MM.1S (cell line): ENCODE measurements around the gene WDR88.

ENCODE experiments used
- DNase-seq: peaks from one replicate; pipeline ENCODE4 v3.0.0-alpha.2; 2015
- H2AFZ ChIP-seq: fragments of 300-600 bp; sonication (generic); 2 replicates; pipeline ENCODE4 v1.6.0; 2016; ENCODE audit warnings: antibody characterized with exemption, low read length
- H3F3A ChIP-seq: fragments of 300-600 bp; sonication (generic); 2 replicates; pipeline ENCODE4 v1.6.1; 2016; ENCODE audit warnings: mild to moderate bottlenecking, antibody characterized with exemption, low read length, moderate library complexity, mixed read lengths; ENCODE audit not compliant: insufficient read depth
- H3K27ac ChIP-seq: fragments of 300-600 bp; sonication (generic); 2 replicates; pipeline ENCODE4 v1.5.1; 2016; ENCODE audit warnings: mild to moderate bottlenecking, low read length
- H3K27me3 ChIP-seq: fragments of 300-600 bp; sonication (generic); replicated peaks from 2 replicates; pipeline ENCODE4 v1.6.0; 2016; ENCODE audit warnings: low read length; ENCODE audit not compliant: insufficient read depth
- H3K36me3 ChIP-seq: fragments of 300-600 bp; sonication (generic); replicated peaks from 2 replicates; pipeline ENCODE4 v1.6.1; 2016; ENCODE audit warnings: mild to moderate bottlenecking, low read length, mixed read lengths; ENCODE audit not compliant: insufficient read depth
- H3K4me1 ChIP-seq: fragments of 300-600 bp; sonication (generic); 2 replicates; pipeline ENCODE4 v1.6.1; 2016; ENCODE audit warnings: low read length, mixed read lengths
- H3K4me2 ChIP-seq: fragments of 300-600 bp; sonication (generic); 2 replicates; pipeline ENCODE4 v1.6.0; 2016; ENCODE audit warnings: low read depth, low read length
- H3K4me3 ChIP-seq: fragments of 300-600 bp; sonication (generic); 2 replicates; pipeline ENCODE4 v1.5.1; 2016; ENCODE audit warnings: low read length, mixed read lengths
- H3K79me2 ChIP-seq: fragments of 300-600 bp; sonication (generic); 2 replicates; pipeline ENCODE4 v1.6.1; 2016; ENCODE audit warnings: mixed run types, low read length, mixed read lengths
- H3K9ac ChIP-seq: fragments of 300-600 bp; sonication (generic); 2 replicates; pipeline ENCODE4 v1.6.1; 2016; ENCODE audit warnings: low read length, mixed read lengths
- H3K9me2 ChIP-seq: fragments of 300-600 bp; sonication (generic); replicated peaks from 2 replicates; pipeline ENCODE4 v1.6.1; 2016; ENCODE audit warnings: mild to moderate bottlenecking, low read length, mixed read lengths; ENCODE audit not compliant: insufficient read depth
- H3K9me3 ChIP-seq: fragments of 300-600 bp; sonication (generic); replicated peaks from 2 replicates; pipeline ENCODE4 v1.6.1; 2016; ENCODE audit warnings: mild to moderate bottlenecking, low read length, mixed read lengths; ENCODE audit not compliant: insufficient read depth
- H4K20me1 ChIP-seq: fragments of 300-600 bp; sonication (generic); 2 replicates; pipeline ENCODE4 v1.6.1; 2016; ENCODE audit warnings: mild to moderate bottlenecking, low read length, moderate library complexity, mixed read lengths; ENCODE audit not compliant: insufficient read depth
- CTCF ChIP-seq: fragments of 300-600 bp; sonication (generic); IDR thresholded peaks from 2 replicates; pipeline ENCODE4 v1.5.1; 2016; ENCODE audit warnings: antibody characterized with exemption, low read length, mixed read lengths
- EZH2 ChIP-seq: fragments of 300-600 bp; sonication (generic); optimal IDR thresholded peaks from 2 replicates; pipeline ENCODE3; 2017; ENCODE audit warnings: low read depth, mild to moderate bottlenecking, antibody characterized with exemption, low read length, mixed read lengths
- EZH2phosphoT487 ChIP-seq: fragments of 300-600 bp; sonication (generic); IDR thresholded peaks from 2 replicates; pipeline ENCODE4 v1.6.1; 2018; ENCODE audit warnings: antibody characterized with exemption, low read length

Gene WDR88

GRCh38 chr19:33132021-33132420, at the start of gene WDR88:
Gene WDR88 (plus strand): TSS chr19:33132114. CDS start chr19:33132170, 56 bp downstream.
- H3K4me2 ChIP-seq: no peak within 1 kb of the TSS
- no peaks in the 10 kb centered on the region for H3K79me2 ChIP-seq
- H3K9me3 ChIP-seq: no peaks in the 10 kb centered on the region
- no peaks in the 10 kb centered on the region for H4K20me1 ChIP-seq
- H3K27me3 ChIP-seq: no peaks in the 10 kb centered on the region
- H3K9me2 ChIP-seq: no peaks in the 10 kb centered on the region
- no peak for DNase-seq
- no peak within 1 kb of the TSS for H2AFZ ChIP-seq
- TF ChIP-seq EZH2 (no peak), CTCF (no peak), EZH2phosphoT487 (no peak)
- H3K27ac ChIP-seq: no peak within 1 kb of the TSS
- no peaks in the 10 kb centered on the region for H3K4me1 ChIP-seq
- H3K4me3 ChIP-seq: no peak within 1 kb of the TSS
- H3K9ac ChIP-seq: no peak within 1 kb of the TSS
- no peaks in the 10 kb centered on the region for H3F3A ChIP-seq
- no peaks in the 10 kb centered on the region for H3K36me3 ChIP-seq

GRCh38 chr19:33085570-33086128, 46.3 kb upstream of the WDR88 start:
- no peak overlapping the region for H3K4me2 ChIP-seq
- H3K27ac ChIP-seq: no peak overlapping the region
- H3K9ac ChIP-seq: no peak overlapping the region
- H3K9me3 ChIP-seq: no peaks in the 10 kb centered on the region
- H3K4me3 ChIP-seq: no peak overlapping the region
- peaks cover 17% of the 10 kb centered on the region for H3K79me2 ChIP-seq
- H3K27me3 ChIP-seq: no peaks in the 10 kb centered on the region
- H3K36me3 ChIP-seq: no peaks in the 10 kb centered on the region
- no peaks in the 10 kb centered on the region for H3F3A ChIP-seq
- peaks cover 11% of the 10 kb centered on the region for H3K4me1 ChIP-seq
- no peak for DNase-seq
- TF ChIP-seq CTCF (no peak), EZH2phosphoT487 (no peak), EZH2 (no peak)
- no peaks in the 10 kb centered on the region for H4K20me1 ChIP-seq
- H3K9me2 ChIP-seq: no peaks in the 10 kb centered on the region
- no peak overlapping the region for H2AFZ ChIP-seq

GRCh38 chr19:33086955-33087354, 45.0 kb upstream of the WDR88 start:
- H3K27ac ChIP-seq: no peak overlapping the region
- H3K9me2 ChIP-seq: no peaks in the 10 kb centered on the region
- no peaks in the 10 kb centered on the region for H3F3A ChIP-seq
- no peaks in the 10 kb centered on the region for H4K20me1 ChIP-seq
- no peaks in the 10 kb centered on the region for H3K36me3 ChIP-seq
- no peak overlapping the region for H3K4me3 ChIP-seq
- H3K9me3 ChIP-seq: no peaks in the 10 kb centered on the region
- no peaks in the 10 kb centered on the region for H3K27me3 ChIP-seq
- H3K79me2 ChIP-seq: peaks cover 8% of the 10 kb centered on the region
- DNase-seq: no peak
- H2AFZ ChIP-seq: no peak overlapping the region
- peaks cover 8% of the 10 kb centered on the region for H3K4me1 ChIP-seq
- H3K9ac ChIP-seq: no peak overlapping the region
- no peak for TF ChIP-seq EZH2phosphoT487
- no peak for TF ChIP-seq EZH2
- TF ChIP-seq CTCF: no peak
- no peak overlapping the region for H3K4me2 ChIP-seq
